C1 segment of cervical spinal cord (tissue), 14 donors: Measurements from ENCODE around the gene JAZF1.
"Not testable (repeated sequence)": the region's sequence is repeated elsewhere in the genome, so short reads cannot be mapped to it uniquely, and the experiment has no call there.

Experiments
- DNase-seq, 14 donors: peaks; one replicate each; lab custom pipeline; 2025; lab: John Stamatoyannopoulos, UW

The JAZF1 gene

DNA sequence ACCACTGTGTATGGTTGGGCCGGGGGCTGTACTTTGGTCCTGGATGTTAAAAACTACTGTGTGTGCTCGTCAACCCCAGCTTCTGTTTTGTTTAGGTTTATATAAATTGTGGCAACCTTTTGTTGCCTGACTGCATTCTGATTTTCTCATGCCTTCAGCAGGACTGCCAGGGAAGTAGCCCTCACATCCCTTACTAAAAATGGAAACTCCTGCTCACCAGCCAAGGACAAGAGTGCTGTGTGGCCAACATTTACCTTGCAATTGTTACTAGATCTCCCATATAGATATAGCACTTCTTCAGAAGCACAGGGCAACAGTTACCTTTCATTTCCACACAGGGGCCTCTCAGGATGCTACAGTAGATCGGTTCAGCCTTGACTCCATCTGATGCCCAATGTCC is 266.2 kb downstream of the JAZF1 start:
- peak in 1 of 14 donors; percentile 26 for DNase-seq

GRCh38 chr7:27912751-27913150 is 267.8 kb downstream of the JAZF1 start:
- DNase-seq, result no peak

GRCh38 chr7:27911920-27912319 is 268.7 kb downstream of the JAZF1 start:
- no peak for DNase-seq

- no peak for DNase-seq
Measured at GRCh38 chr7:27910326-27910725, 270.3 kb downstream of the JAZF1 start.

DNA sequence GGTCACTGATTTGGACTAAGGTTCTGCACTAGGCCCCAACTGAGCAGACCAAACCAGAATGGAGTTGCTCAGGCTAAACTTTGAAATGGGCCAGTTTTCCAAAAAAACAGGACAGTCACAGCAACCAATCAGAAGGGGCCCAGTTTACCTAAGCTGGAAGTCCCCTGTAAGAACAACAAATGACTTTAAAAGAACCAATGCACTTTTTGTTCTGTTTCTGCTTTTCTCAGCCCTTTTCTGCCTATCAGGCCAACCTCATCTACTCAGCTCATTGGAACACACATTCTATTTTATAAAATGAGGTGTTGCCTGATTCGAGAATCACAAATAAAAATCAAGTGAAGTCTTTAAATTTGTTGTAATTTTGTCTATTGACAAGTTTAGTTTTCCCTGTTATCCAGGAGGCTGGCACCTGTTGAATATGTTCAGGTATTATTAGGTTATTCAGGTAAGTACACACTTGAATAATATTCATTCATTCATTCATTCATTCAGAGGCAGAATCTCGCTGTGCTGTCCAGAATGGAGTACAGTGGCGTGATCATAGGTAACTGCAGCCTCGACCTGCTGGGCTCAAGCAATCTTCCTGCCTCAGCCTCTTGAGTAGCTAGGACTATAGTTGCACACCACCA is 271.9 kb downstream of the JAZF1 start:
- DNase-seq, result no peak

DNA sequence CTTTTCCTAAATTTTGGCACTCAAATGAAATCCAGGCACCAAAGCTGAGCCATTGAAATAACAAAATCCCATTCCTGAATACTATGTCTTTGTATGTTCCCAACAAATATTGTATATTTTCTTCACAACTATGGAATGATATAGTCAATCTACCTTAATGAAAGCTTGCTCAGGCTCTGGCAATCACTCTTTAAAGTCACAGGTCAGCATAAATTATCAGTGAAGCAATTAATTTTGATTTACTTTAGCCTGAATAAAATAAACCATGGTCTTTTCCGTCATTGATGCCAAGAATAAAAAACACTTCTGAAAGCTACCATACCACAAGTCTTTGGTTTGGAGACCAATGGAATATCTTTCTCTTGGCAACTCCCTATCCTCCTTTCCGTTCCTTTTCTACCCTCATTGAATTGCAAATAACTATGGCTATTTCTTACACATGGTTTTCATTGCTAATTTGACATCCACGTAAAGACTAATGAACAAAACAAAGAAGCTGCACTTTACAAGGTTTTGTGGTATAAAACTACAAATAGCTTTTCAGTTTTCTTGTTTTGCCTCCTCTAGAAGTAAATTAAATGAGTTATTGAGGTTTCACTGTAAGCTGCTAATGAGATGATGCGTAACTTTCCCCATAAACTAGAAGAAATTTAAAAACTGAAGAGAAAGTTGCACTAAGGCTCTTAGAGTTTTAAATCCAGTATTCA is 274.1 kb downstream of the JAZF1 start:
- DNase-seq, result no peak

- DNase-seq, result no peak
Measured at GRCh38 chr7:27905951-27906350, 274.6 kb downstream of the JAZF1 start.

- DNase-seq, result no peak
Measured at GRCh38 chr7:27901028-27901760, 279.4 kb downstream of the JAZF1 start.

DNA sequence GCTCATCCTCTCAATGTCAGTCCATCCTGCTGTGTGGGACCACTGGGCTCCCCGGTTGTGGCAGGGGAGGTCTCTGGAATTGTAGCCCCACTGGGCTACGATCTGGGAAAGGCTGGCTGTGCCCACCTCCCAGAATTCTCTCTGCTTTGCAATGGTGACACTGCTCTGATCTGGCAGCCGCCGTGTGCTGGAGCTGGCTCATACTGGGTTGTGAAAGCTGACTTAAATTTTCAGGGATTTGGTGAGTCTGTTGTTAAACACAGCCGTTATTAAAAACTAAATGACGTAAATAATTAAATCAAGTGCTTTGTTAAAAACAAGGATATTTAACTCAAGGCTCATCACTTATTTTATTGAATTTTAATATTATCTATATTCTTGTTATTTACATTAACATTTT is 280.6 kb downstream of the JAZF1 start:
- DNase-seq, result no peak

DNA sequence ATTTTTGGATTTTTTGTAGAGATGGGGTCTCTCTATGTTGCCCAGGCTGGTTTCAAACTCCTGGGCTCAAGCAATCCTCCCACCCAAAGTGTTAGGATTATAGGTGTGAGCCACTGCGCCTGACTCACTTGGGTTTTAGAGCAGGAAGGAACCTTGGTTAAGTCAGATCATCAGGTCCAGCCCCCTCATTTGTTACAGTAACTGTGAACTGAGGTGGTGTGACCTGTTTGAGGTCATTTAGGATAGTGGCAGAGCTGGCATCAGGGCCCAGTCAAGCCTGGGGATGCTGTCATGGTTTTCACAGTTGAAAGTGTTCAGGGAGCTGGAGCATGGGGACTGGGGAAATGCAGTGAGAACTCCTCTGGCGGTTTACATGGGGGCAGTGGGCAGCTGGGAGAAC is 281.0 kb downstream of the JAZF1 start:
- DNase-seq, result no peak

- DNase-seq, result no peak
Measured at GRCh38 chr7:27897441-27897847, 283.2 kb downstream of the JAZF1 start.

GRCh38 chr7:27897001-27897400 is 283.6 kb downstream of the JAZF1 start:
- no peak for DNase-seq

DNA sequence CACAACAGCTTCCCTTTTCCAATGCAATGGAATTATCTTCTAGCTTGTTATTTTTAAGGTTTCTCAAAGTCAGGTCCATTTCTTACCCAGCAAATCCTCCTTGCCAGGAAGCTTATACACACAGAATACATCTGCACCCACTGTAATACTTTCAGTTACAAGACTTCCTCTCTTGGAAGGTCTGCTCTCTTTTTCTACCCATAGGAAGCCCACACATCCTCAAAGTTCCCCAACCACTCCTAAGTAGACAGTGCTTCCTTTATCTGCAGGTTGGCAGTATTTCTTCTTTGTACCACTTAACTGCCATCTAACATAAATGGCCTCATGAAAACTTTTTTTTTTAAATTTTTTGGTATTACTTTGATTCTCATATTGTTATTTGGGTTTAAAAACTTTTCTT is 285.0 kb downstream of the JAZF1 start:
- no peak for DNase-seq

DNA sequence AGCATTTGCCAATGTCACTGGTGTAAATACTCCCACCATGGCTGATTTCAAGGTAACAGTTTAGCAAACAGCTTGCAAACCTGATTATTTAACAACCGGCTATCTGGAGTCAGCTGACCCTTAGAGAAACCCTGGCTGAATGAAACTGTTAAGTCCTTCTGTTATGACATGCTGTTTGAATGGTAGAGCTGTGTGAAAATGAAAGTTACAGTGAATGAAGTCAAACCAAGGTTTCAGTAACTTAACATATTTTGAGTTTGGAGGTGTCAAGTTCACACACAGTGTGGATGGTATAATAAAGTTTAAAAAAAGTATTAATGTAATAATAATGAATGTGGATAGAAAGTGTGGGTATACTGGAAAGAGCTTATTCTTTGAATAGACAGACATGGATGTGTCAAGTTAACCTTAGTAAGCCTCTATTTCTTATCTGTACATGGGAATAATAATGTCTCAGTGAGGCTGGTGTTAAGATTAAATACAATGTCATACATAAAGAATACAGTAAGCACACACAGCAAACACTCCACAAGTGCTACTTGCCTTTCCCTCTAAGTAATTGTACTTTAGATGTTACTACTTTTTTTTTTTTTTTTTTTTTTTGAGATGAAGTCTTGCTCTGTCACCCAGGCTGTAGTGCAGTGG is 290.3 kb downstream of the JAZF1 start:
- no peak for DNase-seq

- no peak for DNase-seq
Measured at GRCh38 chr7:27889800-27890199, 290.8 kb downstream of the JAZF1 start.

DNA sequence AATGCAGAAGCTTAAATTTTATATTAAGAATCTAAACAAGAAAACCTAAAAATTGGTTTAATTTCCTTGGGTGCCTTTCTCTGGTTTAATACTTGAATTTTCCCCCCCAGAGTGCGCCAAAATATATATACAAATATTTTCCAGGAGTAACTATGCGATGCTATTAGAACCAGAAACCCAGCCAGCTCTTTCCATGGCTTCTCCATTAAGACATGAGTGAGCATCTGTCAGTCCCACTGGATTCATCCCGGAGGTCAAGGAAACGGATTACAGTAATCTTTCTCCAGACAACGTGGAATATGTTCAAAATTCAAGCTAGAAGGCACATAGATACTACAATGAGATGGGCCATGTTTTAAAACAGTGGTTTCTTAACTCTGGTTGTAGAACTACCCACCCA is 291.9 kb downstream of the JAZF1 start:
- no peak for DNase-seq

- not testable (repeated sequence) for DNase-seq
Measured at GRCh38 chr7:27886710-27887109, 293.9 kb downstream of the JAZF1 start.

- DNase-seq, result no peak
Measured at GRCh38 chr7:27885652-27886051, 294.9 kb downstream of the JAZF1 start.

DNA sequence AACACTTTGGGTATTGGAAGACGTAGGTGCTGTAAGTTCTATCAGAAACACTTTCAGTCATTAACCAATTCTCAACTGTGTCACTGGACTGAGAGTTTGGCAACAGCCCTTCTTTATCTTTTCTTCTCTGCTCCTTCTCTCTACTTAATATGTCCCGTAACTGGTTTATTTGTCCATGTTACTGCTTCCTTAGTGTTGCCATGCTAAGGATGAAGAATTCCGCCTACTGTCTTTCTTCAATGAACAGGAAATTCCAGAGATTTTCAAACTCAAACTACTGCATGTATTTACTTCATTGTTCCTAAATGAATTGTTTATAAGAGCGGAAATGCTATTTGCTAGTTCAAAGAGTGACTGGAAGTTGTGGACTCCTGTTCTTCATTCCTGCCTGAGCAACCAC is 296.9 kb downstream of the JAZF1 start:
- no peak for DNase-seq

GRCh38 chr7:27876756-27877155 is 303.8 kb downstream of the JAZF1 start:
- DNase-seq, result no peak

GRCh38 chr7:27875832-27876231 is 304.8 kb downstream of the JAZF1 start:
- DNase-seq, result no peak

DNA sequence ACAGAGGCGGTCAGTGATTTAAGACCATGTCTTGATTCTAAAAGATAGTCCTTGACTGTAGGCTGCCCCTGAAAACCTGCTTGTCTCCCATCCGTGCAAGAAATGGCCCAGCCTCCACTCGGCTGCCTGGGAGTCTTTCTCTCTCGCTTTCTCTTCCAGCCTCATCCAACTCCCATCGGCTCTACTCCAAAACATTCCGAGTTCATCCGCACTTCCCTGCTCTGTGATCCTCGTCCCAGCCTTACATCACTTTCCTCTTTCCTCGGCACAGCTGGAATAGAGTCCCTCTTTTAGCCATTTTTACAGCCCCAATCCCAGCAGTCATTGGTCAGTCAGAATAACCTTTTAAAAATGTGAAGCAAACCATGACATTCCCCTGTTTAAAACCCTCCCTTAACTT is 305.5 kb downstream of the JAZF1 start:
- no peak for DNase-seq
